ENCODE measurements around the gene ADO. TPM values are rescaled to one million over a fixed set of nuclear protein-coding genes. Genes with fewer than 3 reads are reported as not detected.

The ADO gene
- total RNA-seq, 2 donors from 2014 or later: 8.9 to 9.9 TPM

DNA sequence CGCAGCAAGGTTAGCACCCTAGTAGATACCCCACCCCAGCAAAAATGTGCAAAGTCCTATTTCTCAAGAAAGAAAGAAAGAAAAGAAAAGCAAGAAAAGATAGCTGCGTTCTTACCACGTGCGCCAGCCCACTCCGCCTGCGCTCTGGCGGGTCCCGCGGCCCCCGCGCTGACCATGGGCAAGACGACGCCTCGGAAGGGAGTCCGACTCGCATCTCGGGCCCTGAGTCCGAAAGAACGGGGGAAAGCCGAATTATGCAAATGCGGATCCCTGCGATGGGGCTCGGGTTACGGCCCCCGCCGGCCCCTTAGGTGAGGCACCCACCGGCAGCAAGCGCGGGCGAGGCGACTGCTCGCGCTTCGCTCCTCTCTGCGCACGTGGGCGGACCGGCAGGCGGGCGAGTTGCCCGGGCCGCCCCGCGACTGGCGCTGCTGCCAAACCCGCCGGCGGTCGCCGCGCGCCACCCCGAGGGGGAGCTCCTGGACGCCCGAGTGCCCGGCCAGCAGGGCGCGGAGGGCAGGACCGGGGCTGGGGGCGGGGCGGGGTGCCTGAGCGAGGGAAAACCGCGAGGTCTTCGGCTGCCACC is 14.0 kb downstream of the ADO start:
- Histone ChIP-seq H3K27me3 (peaks cover 0 to 21% of the 10 kb centered on the region in 2 donors), H3K27ac (no peak overlapping the region), H3K4me3 (no peak overlapping the region), H3K36me3 (replicated peaks in 1 of 2; ENCODE audit: insufficient read depth in 1 of 2, low read depth in 2 of 2) (no peaks in the 10 kb centered on the region), H3K9me3 (no peaks in the 10 kb centered on the region), H3K4me1 (peaks cover 30% of the 10 kb centered on the region)
- DNase-seq (peak in 3 of 4 donors; percentile 26 to 48 (median 29)), ATAC-seq (no peak)
- TF ChIP-seq, protein P1, sequence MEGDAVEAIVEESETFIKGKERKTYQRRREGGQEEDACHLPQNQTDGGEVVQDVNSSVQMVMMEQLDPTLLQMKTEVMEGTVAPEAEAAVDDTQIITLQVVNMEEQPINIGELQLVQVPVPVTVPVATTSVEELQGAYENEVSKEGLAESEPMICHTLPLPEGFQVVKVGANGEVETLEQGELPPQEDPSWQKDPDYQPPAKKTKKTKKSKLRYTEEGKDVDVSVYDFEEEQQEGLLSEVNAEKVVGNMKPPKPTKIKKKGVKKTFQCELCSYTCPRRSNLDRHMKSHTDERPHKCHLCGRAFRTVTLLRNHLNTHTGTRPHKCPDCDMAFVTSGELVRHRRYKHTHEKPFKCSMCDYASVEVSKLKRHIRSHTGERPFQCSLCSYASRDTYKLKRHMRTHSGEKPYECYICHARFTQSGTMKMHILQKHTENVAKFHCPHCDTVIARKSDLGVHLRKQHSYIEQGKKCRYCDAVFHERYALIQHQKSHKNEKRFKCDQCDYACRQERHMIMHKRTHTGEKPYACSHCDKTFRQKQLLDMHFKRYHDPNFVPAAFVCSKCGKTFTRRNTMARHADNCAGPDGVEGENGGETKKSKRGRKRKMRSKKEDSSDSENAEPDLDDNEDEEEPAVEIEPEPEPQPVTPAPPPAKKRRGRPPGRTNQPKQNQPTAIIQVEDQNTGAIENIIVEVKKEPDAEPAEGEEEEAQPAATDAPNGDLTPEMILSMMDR (IDR thresholded peaks at IDR 0.05): peak in 1 of 7 experiments; percentile 24
- no peak for TF ChIP-seq POLR2A (IDR thresholded peaks at IDR 0.05)
- 3 to 6% methylated on average over 21 to 44 of the region's 65 CpGs for WGBS, 2 donors
- intact Hi-C loops (cut with DNase I): loop anchor here (10.0 kb wide), 1 partner anchor 316 kb away; the partner anchor contains the start of gene NRBF2

DNA sequence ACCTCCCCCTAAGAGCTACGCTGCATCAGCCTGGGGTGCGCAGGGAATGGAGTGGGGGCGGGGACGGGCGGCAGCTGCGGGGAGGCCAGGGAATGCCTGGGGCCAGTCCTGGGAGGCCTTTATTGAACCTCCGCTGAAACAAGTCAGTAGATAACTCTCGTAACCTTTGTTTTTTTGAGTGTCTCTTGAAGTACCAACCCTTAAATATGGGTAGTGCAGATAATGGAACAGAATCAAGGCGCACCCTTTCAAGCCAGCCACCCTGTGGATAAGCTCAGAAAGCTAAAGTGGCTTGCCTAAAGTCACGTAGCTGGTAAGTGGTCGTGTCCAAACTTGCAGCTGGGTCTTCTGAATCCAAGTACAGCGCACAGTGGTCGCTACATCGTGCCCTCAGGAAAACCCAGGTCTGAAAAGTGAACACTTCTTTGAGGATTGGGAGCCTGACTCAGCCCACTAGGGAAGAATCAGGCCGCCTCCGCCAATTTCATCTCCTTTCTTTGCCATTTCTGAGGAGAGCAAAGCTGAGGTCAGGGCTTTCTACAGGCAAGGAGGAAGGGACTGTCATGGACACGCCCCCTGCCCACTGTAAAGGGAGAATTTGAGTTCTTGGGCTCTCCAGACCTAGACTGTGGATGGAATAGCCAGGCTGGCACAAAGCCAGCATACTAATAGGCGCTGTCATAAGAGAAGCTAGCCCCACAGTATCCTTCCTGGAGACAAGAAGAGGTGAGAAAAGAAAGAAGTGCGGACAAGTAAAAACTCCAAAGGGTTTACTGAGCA is 14.8 kb downstream of the ADO start:
- Histone ChIP-seq H3K27me3 (peaks cover 0 to 16% of the 10 kb centered on the region in 2 donors), H3K27ac (no peak overlapping the region), H3K4me1 (peaks cover 30% of the 10 kb centered on the region), H3K9me3 (no peaks in the 10 kb centered on the region), H3K4me3 (no peak overlapping the region), H3K36me3 (replicated peaks in 1 of 2; ENCODE audit: insufficient read depth in 1 of 2, low read depth in 2 of 2) (no peaks in the 10 kb centered on the region)
- ATAC-seq (no peak), DNase-seq (no peak)
- WGBS, 2 donors: 36 to 54% methylated on average over 13 to 19 of the region's 19 CpGs
- TF ChIP-seq POLR2A (IDR thresholded peaks at IDR 0.05): no peak
- TF ChIP-seq, protein P1 (IDR thresholded peaks at IDR 0.05): no peak
- intact Hi-C loops (cut with DNase I): loop anchor here (10.0 kb wide), 1 partner anchor 315 kb away; the partner anchor contains the start of gene NRBF2

DNA sequence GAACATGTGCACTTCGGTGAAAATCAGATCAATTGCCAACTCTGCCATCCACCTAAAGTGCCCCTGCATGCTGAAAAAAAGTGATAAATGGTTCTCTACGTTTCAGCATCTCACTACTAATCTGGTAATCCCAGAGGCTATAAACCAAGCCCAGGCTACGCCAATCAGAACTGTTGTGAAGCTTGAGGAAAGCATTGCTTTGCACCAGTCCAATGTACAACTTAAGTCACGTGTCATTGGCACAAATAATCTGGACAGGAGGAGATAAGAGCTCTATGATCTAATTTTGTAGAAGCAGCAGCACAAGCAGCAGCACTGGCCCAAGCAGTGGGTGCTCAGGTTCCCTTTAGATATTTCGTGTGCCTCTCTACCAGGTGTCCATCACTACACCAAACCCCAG is 16.1 kb downstream of the ADO start:
- Histone ChIP-seq H3K4me3 (no peak overlapping the region), H3K27ac (no peak overlapping the region), H3K4me1 (peaks cover 19% of the 10 kb centered on the region), H3K27me3 (peaks cover 0 to 16% of the 10 kb centered on the region in 2 donors), H3K9me3 (no peaks in the 10 kb centered on the region), H3K36me3 (replicated peaks in 1 of 2; ENCODE audit: insufficient read depth in 1 of 2, low read depth in 2 of 2) (no peaks in the 10 kb centered on the region)
- WGBS, 2 donors: 54 to 59% methylated on average over 5 of the region's 5 CpGs
- DNase-seq (no peak), ATAC-seq (no peak)
- TF ChIP-seq POLR2A (IDR thresholded peaks at IDR 0.05): no peak
- TF ChIP-seq, protein P1 (IDR thresholded peaks at IDR 0.05): no peak
- intact Hi-C loops (cut with DNase I): no loop called here

DNA sequence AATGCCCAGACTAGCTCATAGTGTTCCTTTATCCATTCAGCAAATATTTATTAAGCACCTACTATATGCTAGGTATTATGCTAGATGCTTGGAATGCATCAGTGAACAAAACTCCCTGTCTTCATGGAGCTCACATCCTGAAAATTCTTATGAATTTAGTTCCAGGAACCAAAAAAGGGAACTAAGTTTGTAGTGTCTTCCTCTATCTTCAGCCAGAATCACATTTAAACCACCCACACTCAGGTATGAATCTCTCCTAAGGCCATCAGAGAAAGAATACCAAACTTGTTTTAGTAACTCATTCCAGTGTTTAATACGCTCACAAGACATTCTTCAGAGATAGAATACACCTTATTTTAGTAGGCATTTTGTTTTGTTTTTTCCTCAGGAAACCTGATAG is 21.8 kb downstream of the ADO start:
- TF ChIP-seq, protein P1 (IDR thresholded peaks at IDR 0.05): no peak
- no peak for TF ChIP-seq POLR2A (IDR thresholded peaks at IDR 0.05)
- Histone ChIP-seq H3K27ac (no peak overlapping the region), H3K4me1 (no peaks in the 10 kb centered on the region), H3K36me3 (replicated peaks in 1 of 2; ENCODE audit: insufficient read depth in 1 of 2, low read depth in 2 of 2) (no peaks in the 10 kb centered on the region), H3K27me3 (peaks cover 0 to under 1% of the 10 kb centered on the region in 2 donors), H3K4me3 (no peak overlapping the region), H3K9me3 (no peaks in the 10 kb centered on the region)
- intact Hi-C loops (cut with DNase I): no loop called here
- ATAC-seq (no peak), DNase-seq (no peak)
- 70 to 74% methylated on average over 1 of the region's 1 CpG for WGBS, 2 donors

Data from body of pancreas (tissue), 4 donors.